Measurements from ENCODE around the gene NR4A1. TPM values are rescaled to one million over a fixed set of nuclear protein-coding genes. Genes with fewer than 3 reads are reported as not detected.

Gene NR4A1
- total RNA-seq, 1 donor from 2014 or later: 60.3 TPM

DNA sequence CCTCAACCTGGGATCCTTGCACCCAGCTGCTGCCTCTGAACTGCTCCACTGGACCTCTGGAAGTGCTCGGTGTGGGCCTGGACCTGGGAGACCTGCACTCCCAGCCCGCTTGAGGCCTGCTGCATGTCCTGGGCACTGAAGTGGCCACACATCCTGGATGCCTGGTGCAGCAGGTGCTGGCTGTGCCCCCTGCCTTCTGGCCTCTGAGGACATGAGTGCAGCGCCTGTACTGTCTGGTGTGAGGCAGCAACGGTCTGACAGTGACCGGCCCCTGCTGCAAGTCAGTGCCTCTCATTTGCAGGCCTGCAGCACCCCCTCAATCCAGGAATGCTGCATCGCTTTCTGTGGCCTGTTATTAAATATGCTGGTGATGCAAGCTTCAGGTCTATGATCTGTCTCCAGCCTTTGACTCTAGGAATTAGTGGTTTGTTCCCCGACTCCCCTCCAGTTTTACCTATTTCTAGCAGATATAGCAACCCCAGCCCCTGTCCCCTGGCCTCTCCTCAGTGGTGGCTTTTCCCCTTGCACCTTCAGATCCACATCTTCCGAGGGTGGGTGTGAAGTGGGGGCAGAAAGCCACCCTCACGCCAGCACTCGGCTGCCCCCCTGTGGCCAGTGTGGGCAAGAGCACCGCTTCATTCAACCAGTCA lies 31.9 kb downstream of the NR4A1 start:
- H3K27me3 Mint-ChIP-seq (ENCODE audit: insufficient read depth): peaks cover 16% of the 10 kb centered on the region
- H3K27ac Mint-ChIP-seq: no peak overlapping the region
- intact Hi-C loops (cut with micrococcal nuclease): loop anchor here (1.0 to 5.0 kb wide), 5 partner anchors 13 to 90 kb away; partner anchors contain the start of gene NR4A1
- no peaks in the 10 kb centered on the region for H3K9me3 Mint-ChIP-seq
- no peaks in the 10 kb centered on the region for H3K4me1 Mint-ChIP-seq (ENCODE audit: low read depth)
- no peak overlapping the region for H3K4me3 Mint-ChIP-seq
- peak; percentile 35 for DNase-seq (ENCODE audit: low spot score)
- peaks cover 2% of the 10 kb centered on the region for H3K36me3 Mint-ChIP-seq (ENCODE audit: low read depth)

DNA sequence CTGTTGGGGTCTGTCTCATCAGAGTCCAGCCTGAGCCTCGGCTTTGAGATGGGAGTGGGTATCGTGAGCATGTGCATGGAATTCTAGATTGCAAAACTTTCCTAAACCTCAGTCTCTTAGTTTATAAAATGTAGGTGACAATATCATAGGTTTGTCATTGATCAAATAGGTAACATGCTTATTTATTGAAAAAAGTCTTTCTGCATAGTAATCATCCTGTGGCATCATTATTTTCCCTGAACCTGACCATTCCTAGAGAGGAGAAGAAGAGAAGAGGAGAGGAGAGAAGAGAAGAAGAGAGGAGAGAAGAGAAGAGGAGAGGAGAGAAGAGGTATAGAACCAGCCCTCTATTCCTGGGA lies 32.4 kb downstream of the NR4A1 start:
- Mint-ChIP-seq H3K27ac (no peak overlapping the region), H3K36me3 (ENCODE audit: low read depth) (no peaks in the 10 kb centered on the region)

DNA sequence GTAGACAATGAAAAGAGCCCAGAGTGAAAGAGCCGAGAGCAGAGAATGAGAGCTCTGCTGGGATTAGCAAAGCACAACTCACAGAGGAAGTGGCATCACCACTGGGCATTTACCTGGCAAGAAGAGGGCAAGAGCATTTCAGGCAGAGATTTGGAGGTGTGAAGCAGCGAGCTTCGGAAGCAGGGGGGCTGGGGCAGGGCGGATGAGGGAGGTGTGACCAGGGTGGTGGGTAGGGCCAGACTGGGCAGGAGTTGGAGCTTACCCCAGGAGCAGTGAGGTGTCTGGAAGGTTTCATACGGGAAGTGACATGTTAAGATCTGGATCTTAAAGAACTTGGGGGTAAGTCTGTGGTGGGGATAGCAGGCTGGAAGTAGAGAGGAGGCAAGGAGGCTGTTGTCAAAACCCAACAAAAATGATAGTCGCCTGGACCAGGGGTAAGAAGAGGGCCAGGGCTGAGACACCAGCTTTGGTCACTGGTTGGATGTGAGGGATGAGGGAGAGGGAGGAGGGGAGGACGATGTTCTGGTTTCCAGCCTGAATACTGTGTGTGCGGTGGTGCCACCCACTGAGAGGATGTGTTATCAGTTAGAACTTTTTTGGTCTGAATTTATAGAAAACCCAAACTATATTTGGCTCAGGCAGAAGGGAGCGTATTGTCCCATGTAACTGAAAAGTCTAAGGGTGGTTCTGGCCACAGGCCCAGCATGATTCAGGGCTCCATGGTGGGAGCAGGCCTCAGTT lies 33.4 kb downstream of the NR4A1 start:
- Mint-ChIP-seq H3K27me3 (ENCODE audit: insufficient read depth) (peaks cover 26% of the 10 kb centered on the region), H3K4me3 (no peak overlapping the region), H3K9me3 (no peaks in the 10 kb centered on the region), H3K4me1 (ENCODE audit: low read depth) (no peaks in the 10 kb centered on the region), H3K27ac (no peak overlapping the region), H3K36me3 (ENCODE audit: low read depth) (no peaks in the 10 kb centered on the region)
- intact Hi-C loops (cut with micrococcal nuclease): loop anchor here (5.0 kb wide), 1 partner anchor 33 kb away; no protein-coding TSS in a partner anchor
- no peak for DNase-seq (ENCODE audit: low spot score)

More for the DNA sequence above, 32.4 kb downstream of the NR4A1 start:
- Mint-ChIP-seq H3K4me1 (ENCODE audit: low read depth) (no peaks in the 10 kb centered on the region), H3K4me3 (no peak overlapping the region), H3K9me3 (no peaks in the 10 kb centered on the region), H3K27me3 (ENCODE audit: insufficient read depth) (peaks cover 19% of the 10 kb centered on the region)
- intact Hi-C loops (cut with micrococcal nuclease): loop anchor here (1.0 to 5.0 kb wide), 5 partner anchors 13 to 90 kb away; partner anchors contain the start of gene NR4A1
- DNase-seq (ENCODE audit: low spot score): no peak

DNA sequence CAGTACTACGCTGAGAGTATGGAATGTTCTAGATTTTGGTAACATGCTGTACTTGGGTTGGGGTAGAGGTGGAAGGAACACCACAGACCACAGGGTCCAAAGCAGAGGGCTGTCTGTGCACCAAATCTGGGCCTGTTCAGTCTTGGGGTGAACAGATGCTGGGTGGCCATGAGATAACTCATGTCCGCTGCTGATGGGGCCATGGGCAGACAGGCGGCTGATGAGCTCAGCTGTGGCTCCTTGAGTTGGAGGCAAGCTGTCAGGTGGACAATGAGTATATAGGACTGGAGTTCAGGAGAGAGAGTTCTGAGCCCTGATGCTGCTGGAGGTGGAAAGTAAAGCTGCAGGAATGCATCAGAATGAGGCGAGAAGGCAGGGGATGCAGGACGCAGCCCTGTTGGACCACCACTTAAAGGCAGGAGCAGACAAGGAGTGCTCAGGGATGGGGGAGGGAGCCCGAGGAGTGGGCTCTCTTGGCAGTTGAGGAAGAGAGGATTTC lies 34.5 kb downstream of the NR4A1 start:
- H3K4me3 Mint-ChIP-seq: no peak overlapping the region
- intact Hi-C loops (cut with micrococcal nuclease): no loop called here
- no peaks in the 10 kb centered on the region for H3K4me1 Mint-ChIP-seq (ENCODE audit: low read depth)
- DNase-seq (ENCODE audit: low spot score): no peak
- no peaks in the 10 kb centered on the region for H3K36me3 Mint-ChIP-seq (ENCODE audit: low read depth)
- H3K27me3 Mint-ChIP-seq (ENCODE audit: insufficient read depth): peaks cover 30% of the 10 kb centered on the region
- H3K9me3 Mint-ChIP-seq: no peaks in the 10 kb centered on the region
- H3K27ac Mint-ChIP-seq: no peak overlapping the region

DNA sequence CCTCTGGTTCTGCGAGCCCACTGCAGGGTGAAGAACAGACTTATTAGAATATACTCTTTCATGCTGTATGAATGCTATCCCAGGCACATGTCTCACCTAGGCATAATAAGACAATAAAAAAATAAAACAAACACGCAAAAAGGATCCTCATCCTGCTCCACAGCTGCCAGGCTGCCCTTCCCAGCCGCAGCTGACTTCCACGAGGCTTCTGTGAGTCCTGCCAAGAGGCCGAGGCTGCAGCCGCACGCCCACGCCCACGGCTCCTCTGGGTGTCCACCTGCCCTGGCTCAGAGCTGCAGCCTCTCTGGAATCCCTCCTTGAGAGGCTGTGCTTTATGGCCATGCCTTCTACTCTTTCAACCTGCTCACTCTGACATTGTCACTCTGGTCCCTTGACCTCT lies 35.1 kb downstream of the NR4A1 start:
- Mint-ChIP-seq H3K9me3 (no peaks in the 10 kb centered on the region), H3K4me3 (no peak overlapping the region)
- intact Hi-C loops (cut with micrococcal nuclease): no loop called here

DNA sequence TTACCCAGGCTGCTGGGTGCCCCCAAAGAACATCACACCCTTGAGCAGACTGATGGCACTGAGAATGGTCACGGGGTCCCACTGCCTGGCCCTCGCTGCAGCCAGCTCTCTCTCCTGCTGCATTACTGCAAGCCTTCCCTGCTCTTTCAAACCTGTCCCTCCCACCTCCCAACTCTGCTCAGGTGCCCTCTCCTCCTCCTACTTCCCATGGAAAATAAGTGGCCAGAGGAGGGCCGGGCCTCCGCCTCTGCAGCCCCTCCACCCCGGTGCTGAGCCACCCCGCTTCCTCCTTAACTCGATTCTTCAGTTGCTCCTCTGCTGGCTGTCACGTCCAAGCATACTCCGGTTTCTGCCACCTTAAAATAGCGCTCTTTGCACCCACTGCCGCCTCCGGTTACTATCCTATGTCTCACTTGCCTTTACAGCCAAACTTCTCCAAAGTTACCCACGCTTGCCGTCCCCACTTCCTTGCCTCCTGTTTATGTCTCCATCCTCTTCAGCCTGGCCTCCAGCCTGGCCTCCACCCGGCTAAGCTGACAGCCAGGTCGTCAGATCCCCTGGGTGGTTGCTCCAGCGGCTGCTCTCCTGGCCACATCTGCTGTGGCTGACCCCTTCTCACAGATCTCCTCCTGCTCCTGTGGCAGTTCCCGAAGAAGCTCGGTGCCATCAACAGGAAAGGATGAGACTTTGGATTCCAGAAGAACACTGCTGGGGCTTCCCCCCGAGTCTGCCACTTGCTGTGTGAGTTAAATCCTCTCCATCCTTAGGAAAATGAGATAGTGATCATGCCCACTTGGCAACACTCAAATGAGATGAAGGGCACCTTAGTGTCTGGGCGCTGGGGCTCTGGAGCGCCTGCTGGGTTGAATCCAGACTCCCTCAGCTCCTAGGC lies 35.9 kb downstream of the NR4A1 start:
- no peak overlapping the region for H3K4me3 Mint-ChIP-seq
- H3K27ac Mint-ChIP-seq: no peak overlapping the region
- intact Hi-C loops (cut with micrococcal nuclease): no loop called here
- H3K36me3 Mint-ChIP-seq (ENCODE audit: low read depth): no peaks in the 10 kb centered on the region
- no peaks in the 10 kb centered on the region for H3K4me1 Mint-ChIP-seq (ENCODE audit: low read depth)
- no peak for DNase-seq (ENCODE audit: low spot score)
- no peaks in the 10 kb centered on the region for H3K9me3 Mint-ChIP-seq
- H3K27me3 Mint-ChIP-seq (ENCODE audit: insufficient read depth): peaks cover 42% of the 10 kb centered on the region

More for the DNA sequence above, 35.1 kb downstream of the NR4A1 start:
- Mint-ChIP-seq H3K36me3 (ENCODE audit: low read depth) (no peaks in the 10 kb centered on the region), H3K27ac (no peak overlapping the region), H3K4me1 (ENCODE audit: low read depth) (no peaks in the 10 kb centered on the region), H3K27me3 (ENCODE audit: insufficient read depth) (peaks cover 36% of the 10 kb centered on the region)
- DNase-seq (ENCODE audit: low spot score): no peak

DNA sequence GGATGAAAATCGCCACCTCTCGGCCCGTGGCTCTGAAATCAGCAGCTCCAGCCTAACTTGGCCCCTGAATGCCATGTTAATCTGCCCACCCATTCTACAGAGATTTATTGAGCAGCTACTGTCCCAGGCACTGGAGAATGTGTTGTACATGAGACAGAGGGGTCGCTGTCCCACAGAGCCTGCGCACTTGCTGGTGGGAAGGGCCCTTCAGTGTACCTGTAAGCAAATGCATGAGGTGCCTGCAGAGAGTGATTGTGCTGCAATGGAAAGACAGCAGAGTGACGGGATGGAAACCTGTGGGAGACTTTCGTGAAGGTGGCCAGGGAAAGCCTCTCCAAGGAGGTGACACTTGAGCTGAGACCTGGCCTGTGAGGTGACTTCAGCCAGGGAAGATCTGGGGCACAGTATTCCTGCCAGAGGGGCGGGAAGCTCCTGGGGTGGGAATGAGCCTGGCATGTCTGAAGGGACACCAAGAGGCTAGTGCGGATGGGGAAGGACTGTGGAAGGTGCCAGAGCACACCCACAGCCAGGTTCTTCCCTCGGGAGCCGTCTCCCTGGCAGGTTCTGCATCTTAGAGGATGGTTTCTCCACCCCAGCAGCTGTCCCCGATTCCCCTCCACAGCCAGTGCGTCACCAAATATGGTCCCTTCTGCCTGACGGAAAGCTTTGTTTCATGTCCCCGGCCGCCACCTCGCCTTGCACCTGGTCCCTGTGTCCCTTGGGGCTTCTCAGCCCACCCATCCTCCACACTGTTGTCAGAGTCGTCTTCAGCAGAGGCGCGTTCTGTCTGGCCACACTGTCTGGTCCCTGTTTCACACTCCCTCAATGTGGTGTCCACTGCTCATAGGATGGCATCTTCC lies 36.9 kb downstream of the NR4A1 start:
- Mint-ChIP-seq H3K27ac (no peak overlapping the region), H3K4me1 (ENCODE audit: low read depth) (no peaks in the 10 kb centered on the region), H3K36me3 (ENCODE audit: low read depth) (no peaks in the 10 kb centered on the region), H3K27me3 (ENCODE audit: insufficient read depth) (peaks cover 46% of the 10 kb centered on the region), H3K4me3 (no peak overlapping the region), H3K9me3 (no peaks in the 10 kb centered on the region)
- no peak for DNase-seq (ENCODE audit: low spot score)
- intact Hi-C loops (cut with micrococcal nuclease): no loop called here

DNA sequence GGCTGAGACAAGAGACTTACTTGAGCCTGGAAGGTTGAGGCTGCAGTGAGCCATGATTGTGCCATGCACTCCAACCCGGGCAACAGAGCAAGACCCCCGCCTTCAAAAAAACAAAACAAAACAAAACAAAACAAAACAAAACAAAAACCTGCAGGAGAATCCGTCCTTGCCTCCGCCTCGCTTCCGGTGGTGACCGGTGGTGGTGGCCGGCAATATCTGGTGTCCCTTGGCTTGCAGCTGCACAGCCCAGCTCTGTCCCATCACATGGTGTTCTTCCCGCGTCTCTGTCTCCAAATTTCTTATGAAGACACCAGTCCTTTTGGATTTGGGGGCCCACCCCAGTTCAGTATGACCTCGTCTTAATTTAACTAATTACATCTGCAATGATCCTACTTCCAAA lies 38.2 kb downstream of the NR4A1 start:
- Mint-ChIP-seq H3K36me3 (ENCODE audit: low read depth) (no peaks in the 10 kb centered on the region), H3K27me3 (ENCODE audit: insufficient read depth) (peaks cover 46% of the 10 kb centered on the region)

DNA sequence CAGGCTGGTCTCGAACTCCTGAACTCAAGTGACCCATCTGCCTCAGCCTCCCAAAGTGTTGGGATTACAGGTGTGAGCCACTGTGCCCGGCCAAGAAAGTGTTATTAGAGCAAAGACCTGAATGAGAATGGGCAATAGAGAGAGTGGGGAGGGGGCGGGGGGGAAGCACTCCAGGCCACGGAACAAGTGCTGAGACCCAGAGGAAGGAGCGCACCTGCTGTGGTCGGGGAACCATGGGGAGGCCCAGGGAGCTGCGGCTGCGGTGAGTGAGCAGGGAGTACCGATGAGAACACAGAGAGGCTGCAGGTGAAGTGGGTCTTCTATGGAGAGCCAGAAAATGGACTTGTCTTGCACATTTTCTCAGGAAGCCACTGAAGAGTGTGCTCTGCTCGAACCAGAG lies 39.0 kb downstream of the NR4A1 start:
- no peak for DNase-seq (ENCODE audit: low spot score)
- Mint-ChIP-seq H3K27me3 (ENCODE audit: insufficient read depth) (peaks cover 44% of the 10 kb centered on the region), H3K4me3 (no peak overlapping the region), H3K4me1 (ENCODE audit: low read depth) (no peaks in the 10 kb centered on the region), H3K36me3 (ENCODE audit: low read depth) (no peaks in the 10 kb centered on the region), H3K9me3 (no peaks in the 10 kb centered on the region), H3K27ac (no peak overlapping the region)
- intact Hi-C loops (cut with micrococcal nuclease): no loop called here

More for the DNA sequence above, 38.2 kb downstream of the NR4A1 start:
- H3K9me3 Mint-ChIP-seq: no peaks in the 10 kb centered on the region
- intact Hi-C loops (cut with micrococcal nuclease): no loop called here
- no peak overlapping the region for H3K4me3 Mint-ChIP-seq
- H3K4me1 Mint-ChIP-seq (ENCODE audit: low read depth): no peaks in the 10 kb centered on the region
- no peak overlapping the region for H3K27ac Mint-ChIP-seq
- no peak for DNase-seq (ENCODE audit: low spot score)

DNA sequence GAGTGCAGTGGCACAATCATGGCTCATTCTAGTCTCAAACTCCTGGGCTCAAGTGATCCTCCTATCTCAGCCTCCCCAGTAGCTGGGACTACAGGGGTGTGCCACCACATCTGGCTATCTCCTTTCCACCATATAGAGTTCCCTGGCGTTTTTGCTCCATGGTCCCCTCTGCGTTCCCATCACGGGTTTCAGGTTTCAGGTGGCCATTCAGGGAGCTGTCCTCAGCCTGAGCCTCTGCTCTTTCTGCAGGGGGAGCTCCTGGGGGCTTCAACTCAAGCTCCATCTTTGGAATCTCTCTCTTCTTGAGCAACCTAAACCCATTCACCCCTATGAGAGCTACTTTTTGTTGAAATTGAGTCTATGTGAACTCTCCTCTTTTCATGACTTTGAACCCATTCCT lies 39.8 kb downstream of the NR4A1 start:
- Mint-ChIP-seq H3K36me3 (ENCODE audit: low read depth) (no peaks in the 10 kb centered on the region), H3K4me3 (no peak overlapping the region), H3K4me1 (ENCODE audit: low read depth) (no peaks in the 10 kb centered on the region), H3K9me3 (no peaks in the 10 kb centered on the region), H3K27ac (no peak overlapping the region), H3K27me3 (ENCODE audit: insufficient read depth) (peaks cover 44% of the 10 kb centered on the region)
- intact Hi-C loops (cut with micrococcal nuclease): no loop called here
- DNase-seq (ENCODE audit: low spot score): no peak

DNA sequence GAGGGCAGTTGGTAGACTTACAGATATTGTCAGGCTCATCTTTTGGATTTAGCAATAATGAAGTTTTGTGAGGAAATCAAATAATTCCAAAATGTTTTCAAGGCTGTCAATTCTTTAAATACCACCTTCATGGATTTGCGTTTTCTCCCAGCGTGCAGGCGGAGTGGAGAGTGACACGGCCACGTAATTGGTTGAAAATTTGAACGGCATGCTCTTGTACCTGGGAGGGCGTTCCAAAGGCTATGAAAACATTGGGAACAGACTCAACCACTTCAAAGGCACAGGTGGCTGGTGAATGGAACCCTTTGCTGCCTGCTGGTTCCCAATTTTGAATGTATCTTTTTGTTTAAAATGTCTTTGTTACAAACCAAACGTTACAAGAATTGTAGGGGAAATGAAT lies 40.6 kb downstream of the NR4A1 start:
- H3K4me3 Mint-ChIP-seq: no peak overlapping the region
- DNase-seq (ENCODE audit: low spot score): no peak
- peaks cover 38% of the 10 kb centered on the region for H3K27me3 Mint-ChIP-seq (ENCODE audit: insufficient read depth)
- no peaks in the 10 kb centered on the region for H3K9me3 Mint-ChIP-seq
- intact Hi-C loops (cut with micrococcal nuclease): no loop called here
- no peak overlapping the region for H3K27ac Mint-ChIP-seq
- no peaks in the 10 kb centered on the region for H3K36me3 Mint-ChIP-seq (ENCODE audit: low read depth)
- no peaks in the 10 kb centered on the region for H3K4me1 Mint-ChIP-seq (ENCODE audit: low read depth)

DNA sequence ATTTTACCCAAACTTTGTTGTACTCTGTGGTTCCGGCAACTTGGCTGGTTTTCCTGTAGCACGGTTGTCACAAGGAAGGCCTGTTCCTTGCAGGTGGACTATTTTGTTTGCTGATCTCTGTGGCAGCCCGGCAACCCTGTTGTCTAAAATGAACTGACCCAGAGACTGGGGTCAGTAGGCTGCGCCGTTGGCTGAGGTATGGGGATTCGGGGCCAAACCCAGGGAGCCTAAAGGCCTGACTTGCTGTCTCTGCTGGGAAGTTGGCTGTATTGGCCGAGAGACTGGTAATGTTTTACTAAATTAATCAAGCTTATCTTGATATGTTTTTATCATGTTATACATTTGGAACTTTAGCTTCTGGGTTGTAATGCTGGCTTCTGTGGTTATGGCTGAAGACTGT lies 42.1 kb downstream of the NR4A1 start:
- Mint-ChIP-seq H3K4me3 (no peak overlapping the region), H3K27me3 (ENCODE audit: insufficient read depth) (peaks cover 30% of the 10 kb centered on the region), H3K27ac (no peak overlapping the region), H3K36me3 (ENCODE audit: low read depth) (no peaks in the 10 kb centered on the region), H3K9me3 (no peaks in the 10 kb centered on the region), H3K4me1 (ENCODE audit: low read depth) (no peaks in the 10 kb centered on the region)
- no peak for DNase-seq (ENCODE audit: low spot score)
- intact Hi-C loops (cut with micrococcal nuclease): no loop called here

Measured in activated T-helper 1 cell treated with anti-CD3 and anti-CD28 coated beads, Interleukin-12 subunit alpha, Interleukin-12 subunit beta, Interleukin-2, Interleukin-4 antibody, amounts not matched to agents 30 ng/mL and 10 ng/mL and 1 ng/mL, durations not matched to agents 14 hours and 24 hours and 36 hours (primary cell).